GM13976 (cell line): ENCODE results near the gene MRPL44.

ENCODE experiments used
- DNase-seq: peaks from one replicate; pipeline ENCODE4 v3.0.0; 2012; ENCODE audit warnings: low spot score
- CTCF ChIP-seq: IDR thresholded peaks from 2 replicates; pipeline ENCODE4 v1.5.1; 2012; ENCODE audit warnings: borderline replicate concordance, mild to moderate bottlenecking; ENCODE audit not compliant: insufficient read depth; ENCODE audit errors: extremely low read depth, missing control alignments, control extremely low read depth
- in situ Hi-C: fragments of 300-500 bp; cut with MboI; formaldehyde crosslinking; loops from one replicate; pipeline ENCODE4 v1.12.0; 2022; ENCODE audit warnings: low sequenced_read_pairs, mixed read lengths, inconsistent platforms; ENCODE audit not compliant: unreplicated experiment

MRPL44 gene

DNA sequence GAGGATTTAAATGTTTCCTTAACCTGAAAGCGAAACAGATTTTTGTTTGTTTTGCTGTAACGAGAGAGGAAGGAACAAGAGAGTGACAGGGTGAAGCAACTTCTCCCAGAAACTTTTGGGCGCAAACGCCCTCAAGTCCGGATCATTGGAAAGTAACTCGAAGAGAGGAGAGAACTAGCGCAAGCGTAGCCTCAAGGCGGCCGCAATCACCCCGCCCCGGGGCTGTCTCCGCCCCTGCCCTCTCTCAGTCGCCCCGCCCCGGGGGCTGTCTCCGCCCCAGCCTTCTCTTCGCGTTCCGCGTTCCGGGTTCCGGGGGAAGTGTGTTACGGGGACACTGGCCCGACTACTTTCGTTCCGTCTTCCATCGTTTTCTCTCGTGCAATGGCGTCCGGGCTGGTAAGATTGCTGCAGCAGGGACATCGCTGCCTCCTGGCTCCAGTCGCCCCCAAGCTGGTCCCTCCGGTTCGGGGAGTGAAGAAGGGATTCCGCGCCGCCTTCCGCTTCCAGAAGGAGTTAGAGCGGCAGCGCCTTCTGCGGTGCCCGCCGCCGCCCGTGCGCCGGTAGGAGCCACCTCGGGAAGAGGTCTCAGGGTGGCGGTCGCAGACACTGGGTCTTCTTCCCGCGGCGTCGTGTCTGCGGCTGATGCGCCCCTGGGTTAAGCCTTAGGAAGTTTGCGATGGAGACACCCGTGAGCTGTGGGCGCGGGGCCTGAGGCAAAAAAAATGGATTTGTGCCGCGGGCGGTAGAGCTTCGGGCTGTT, at the start of gene MRPL44:
Gene MRPL44 (plus strand): TSS at position 372 of the 760 bp plus-strand sequence. CDS start 10 bp downstream, at position 382.
- peak; percentile 94 for DNase-seq
- no peak for TF ChIP-seq CTCF
- in situ Hi-C loops, result no loop called here

- in situ Hi-C loops, result no loop called here
- no peak for TF ChIP-seq CTCF
- no peak for DNase-seq
Observed at GRCh38 chr2:223908304-223908998, 48.8 kb upstream of the MRPL44 start.

DNA sequence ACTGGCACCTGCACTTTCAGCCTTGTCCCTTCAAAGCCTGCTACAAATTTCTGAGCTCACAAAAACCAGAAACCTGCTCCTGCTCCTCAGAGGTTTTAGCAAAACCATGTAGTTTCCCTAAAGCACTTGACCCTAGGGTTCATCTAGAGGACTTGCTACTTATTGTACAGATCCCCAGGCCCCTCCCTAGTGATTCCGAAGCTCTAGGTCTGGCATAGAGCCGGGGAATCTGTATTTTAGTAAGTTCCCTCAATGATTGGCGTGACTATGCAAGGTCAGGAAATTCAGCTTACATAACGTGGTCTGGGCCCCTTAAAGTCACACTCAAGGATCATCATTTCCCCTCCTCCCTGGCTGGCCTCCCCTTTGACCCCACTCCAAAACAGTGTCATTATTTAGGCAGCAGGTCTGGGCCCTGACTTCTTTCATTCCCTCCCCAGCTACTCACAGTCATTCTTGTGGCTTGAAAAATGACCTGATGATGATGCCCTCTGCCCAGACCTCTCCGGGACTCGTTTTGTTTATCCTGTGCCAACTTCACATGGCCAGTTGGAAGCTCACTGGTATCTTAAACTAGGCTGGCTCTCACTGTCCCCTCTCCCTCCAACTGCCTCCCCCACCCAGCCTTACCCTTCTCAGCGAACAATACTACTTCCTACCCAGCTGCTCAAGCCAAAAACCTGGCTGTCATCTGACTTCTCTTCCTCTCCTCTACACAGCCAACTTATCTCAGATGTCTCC, 48.1 kb upstream of the MRPL44 start:
- in situ Hi-C loops, result no loop called here
- no peak for DNase-seq
- no peak for TF ChIP-seq CTCF

- TF ChIP-seq CTCF, result no peak
- in situ Hi-C loops, result no loop called here
- DNase-seq, result no peak
Observed at GRCh38 chr2:223914324-223914723, 42.9 kb upstream of the MRPL44 start.

- in situ Hi-C loops, result no loop called here
- no peak for DNase-seq
- TF ChIP-seq CTCF, result no peak
Observed at GRCh38 chr2:223915071-223915470, 42.2 kb upstream of the MRPL44 start.

DNA sequence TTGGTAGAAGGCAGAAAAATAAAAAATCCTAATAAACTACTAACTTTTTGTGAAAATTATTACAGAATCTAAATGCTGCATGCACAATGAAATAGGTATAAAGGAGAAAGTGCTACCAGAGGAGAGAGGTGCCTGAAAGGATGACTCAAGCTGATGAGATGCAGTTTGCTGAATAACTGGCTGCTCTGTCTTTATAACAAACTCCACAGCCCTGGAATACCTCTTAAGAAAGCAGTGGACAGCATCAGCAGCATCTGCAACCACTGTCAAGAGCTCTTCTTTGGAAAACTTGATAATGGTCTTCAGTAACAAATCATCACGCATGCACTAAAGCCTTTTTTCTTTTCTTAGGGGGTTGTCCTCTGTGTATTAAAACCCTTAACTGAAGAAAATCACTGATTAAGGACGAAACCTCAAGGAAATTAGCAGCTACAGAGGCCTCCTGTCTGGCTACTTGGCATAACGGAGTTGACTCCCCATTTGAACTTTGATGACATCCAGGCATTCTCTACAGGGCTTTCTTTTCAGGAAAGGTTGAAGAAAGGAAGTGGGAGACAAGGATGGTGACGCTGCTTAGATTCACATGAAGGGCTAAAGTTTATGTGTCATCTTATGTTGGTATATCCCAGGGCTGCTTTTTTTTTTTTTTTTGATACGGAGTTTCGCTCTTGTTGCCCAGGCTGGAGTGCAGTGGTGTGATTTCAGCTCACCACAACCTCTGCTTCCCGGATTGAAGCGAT, 40.9 kb upstream of the MRPL44 start:
- in situ Hi-C loops, result no loop called here
- DNase-seq, result no peak
- TF ChIP-seq CTCF, result no peak
